ENCODE data around the gene ZXDC.
A peak's percentile ranks its signal among the peaks of the same experiment; 100 is the strongest.

ZXDC gene, protein sequence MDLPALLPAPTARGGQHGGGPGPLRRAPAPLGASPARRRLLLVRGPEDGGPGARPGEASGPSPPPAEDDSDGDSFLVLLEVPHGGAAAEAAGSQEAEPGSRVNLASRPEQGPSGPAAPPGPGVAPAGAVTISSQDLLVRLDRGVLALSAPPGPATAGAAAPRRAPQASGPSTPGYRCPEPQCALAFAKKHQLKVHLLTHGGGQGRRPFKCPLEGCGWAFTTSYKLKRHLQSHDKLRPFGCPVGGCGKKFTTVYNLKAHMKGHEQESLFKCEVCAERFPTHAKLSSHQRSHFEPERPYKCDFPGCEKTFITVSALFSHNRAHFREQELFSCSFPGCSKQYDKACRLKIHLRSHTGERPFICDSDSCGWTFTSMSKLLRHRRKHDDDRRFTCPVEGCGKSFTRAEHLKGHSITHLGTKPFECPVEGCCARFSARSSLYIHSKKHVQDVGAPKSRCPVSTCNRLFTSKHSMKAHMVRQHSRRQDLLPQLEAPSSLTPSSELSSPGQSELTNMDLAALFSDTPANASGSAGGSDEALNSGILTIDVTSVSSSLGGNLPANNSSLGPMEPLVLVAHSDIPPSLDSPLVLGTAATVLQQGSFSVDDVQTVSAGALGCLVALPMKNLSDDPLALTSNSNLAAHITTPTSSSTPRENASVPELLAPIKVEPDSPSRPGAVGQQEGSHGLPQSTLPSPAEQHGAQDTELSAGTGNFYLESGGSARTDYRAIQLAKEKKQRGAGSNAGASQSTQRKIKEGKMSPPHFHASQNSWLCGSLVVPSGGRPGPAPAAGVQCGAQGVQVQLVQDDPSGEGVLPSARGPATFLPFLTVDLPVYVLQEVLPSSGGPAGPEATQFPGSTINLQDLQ

DNA sequence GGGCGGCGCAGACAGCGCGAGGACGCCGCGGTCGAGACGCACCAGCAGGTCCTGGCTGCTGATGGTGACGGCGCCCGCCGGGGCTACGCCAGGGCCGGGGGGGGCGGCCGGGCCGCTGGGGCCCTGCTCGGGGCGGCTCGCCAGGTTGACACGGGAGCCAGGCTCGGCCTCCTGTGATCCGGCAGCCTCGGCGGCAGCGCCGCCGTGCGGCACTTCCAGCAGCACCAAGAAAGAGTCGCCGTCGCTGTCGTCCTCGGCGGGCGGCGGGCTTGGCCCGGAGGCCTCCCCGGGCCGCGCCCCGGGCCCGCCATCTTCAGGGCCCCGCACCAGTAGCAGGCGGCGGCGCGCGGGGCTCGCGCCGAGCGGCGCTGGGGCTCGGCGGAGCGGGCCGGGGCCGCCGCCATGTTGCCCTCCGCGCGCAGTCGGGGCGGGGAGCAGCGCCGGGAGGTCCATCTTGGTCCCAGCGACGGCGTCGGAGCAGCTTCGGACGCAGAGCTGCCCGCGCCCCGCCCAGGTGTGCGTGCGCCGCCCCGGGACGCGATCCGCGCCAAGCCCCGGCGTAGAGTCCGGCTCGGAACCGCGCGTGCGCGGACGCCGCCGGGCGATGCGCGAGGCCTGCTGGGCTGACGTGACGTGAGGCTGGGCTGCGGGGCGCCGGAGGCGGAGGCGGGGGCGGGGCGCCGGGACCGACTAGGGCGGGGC, at the start of gene ZXDC:
Gene ZXDC, minus strand, starts transcription at position 479 of the 702 bp plus-strand sequence. Its CDS starts 26 bp downstream, at position 453.
- peak; percentile 80 for DNase-seq

DNA sequence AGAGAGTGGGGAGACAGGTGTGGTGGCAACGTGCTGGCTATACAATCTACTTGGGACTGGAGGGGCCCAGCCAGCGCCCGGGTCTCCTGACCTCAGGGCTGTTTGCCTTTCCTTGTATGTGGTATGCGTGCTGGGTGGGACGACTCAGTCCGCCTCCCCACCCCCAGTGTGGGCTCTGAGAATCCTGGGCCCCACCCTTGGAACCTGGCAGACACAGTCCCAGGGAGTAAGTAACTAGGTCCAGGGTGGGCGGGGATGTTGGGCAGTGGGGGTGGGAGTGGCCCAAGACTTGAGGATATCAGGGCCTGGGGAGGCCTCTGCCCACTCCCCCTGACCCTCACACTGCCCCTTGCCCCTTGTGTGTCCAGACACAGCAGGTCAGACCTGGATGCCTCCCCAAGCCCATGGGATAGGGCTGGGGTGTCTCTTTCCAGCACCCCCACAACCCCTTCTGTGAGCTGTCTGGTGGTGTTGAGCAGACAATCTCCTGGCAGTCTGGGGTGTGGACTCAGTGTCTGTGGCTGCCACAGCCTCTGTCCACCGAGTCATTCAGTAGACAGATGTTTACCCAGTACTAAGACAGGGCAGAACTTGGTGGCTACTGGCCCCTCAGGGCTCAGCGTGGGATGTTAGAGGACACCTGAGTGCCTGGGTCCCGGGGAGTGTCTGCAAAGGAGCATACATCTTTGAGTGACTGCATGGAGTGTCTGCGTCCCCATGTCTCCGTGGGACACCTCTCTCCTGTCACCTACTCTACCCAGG, 49.6 kb upstream of the ZXDC start:
- no peak for DNase-seq

GRCh38 chr3:126524429-126524988, 48.8 kb upstream of the ZXDC start:
- no peak for DNase-seq

DNA sequence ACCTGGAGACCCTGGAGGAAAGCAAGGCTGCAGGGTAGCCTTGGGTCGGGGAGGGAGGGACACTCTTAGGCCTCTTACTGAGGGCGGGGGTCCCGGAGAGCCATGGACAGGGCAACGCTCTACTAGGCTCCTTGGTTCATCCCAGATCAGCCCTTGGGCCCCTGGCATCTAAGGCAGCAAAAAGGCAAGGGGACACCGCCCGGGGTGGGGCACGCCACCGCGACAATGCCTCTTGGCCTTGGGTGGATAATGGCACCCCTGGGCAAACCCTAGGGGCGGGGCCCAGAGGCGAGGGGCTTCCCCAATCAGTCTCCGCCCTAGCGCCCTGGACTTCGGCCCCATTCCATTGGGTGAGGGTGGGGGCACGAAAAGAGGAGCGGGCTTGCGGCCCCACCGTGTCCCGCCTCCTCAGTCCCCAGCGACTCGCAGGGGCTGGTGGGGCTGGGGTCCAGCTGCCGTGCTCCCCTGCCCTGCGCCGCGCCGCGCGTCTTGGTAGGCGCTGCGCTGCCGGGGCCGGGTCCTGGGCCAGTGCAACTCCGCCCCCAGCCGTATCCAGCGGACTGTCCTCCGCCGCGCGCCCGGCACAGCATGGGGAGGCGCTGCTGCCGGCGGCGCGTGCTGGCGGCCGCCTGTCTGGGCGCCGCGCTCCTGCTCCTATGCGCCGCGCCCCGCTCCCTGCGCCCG, 48.2 kb upstream of the ZXDC start, which contains the start of gene CHST13:
Gene CHST13, plus strand, starts transcription at position 411 of the 684 bp plus-strand sequence. Its CDS starts 178 bp downstream, at position 589.
- DNase-seq, result no peak

- no peak for DNase-seq
Measured at GRCh38 chr3:126522363-126522788, 46.7 kb upstream of the ZXDC start.

DNA sequence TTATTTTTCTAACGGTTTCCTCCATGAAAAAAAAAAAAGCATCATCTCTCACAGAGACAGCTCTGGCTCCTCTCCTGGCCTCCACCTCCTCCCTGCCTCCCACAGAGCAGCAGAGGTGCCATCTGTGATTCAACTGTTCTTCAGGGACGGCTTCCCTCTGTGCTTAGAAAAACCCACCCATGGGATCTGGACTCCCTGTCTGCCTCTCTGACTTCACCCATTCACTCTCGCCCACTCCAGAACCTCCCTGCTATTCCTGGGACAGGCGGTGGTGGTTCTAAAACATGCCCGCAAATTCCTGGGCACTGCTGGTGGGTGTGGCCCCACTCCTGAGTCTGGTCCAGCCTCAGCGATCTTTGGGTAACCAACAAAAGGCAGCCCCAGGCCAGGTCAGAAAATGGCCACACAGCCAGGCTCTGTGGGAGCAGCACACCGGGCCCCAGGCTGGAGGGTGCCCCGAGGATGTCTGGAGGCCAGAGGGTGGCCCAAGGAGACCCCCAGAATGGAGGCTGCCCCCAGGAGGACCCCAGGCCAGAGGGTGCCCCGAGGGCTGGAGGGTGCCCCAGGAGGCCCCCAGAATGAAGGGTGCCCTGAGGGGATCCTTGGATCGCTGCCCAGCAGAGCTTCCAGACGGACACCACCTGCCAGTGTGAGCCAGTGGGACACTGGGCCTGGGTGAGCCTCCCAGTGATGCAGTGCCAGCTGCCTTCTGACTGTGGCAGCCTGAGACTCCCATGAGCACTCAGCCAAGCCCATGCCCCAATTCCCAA, 45.6 kb upstream of the ZXDC start:
- DNase-seq, result no peak

GRCh38 chr3:126519506-126520455, 44.1 kb upstream of the ZXDC start:
- DNase-seq, result no peak

DNA sequence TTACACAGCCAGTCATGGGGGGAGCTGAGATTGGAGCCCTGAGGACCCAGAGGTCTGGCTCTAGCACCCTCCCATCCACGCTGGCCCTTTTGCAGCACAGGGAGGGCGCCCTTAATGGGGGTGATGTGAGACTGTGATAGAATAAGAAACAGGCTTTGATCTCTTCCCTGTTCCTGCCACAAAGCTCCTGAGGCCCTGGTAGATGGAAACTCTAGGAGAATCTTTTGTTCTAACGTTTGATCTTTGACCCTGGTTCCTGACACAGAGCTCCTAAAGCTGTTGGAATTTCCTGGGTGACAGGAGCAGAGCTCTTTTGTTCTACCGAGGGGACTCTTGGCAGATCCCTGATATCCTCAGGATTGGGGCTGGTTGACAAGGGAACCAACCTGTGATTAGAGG, 43.1 kb upstream of the ZXDC start:
- DNase-seq, result no peak

DNA sequence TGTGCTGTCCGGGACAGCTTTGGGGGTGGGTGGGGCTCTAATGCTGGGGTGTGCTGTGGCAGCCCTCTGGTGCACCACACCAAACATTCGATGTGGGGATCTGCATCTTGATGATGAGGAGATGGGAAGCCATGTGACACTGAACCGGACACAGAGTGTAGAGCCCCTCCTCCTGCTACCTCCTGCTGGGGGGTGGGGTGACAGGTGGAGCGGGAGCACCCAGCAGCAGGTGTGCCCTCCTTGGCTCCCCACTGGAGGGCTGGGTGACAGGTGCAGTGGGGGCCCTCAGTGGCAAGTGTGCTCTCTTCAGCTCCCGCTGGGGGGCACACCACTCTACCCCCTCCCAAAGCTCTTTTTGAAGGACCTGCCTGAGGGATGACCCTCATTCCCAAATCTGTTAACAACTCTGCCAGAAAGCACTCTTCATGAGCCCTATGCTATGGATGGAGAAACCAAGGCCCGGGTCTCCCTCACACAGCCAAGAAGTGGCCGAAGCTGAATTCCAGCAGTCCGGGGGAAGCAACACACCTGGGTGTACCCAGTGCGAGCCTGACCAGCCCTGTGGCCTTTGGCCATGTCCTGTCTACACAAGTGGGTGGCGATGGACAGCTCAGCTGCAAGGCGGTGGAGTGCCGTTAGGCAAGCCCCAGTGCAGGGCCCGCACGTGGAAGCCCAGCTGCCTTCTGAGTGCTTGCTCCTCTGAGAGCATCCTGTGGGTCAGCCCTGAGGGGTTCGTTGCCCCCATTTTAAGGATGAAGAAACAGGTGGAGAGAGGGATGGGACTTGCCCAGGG, 42.5 kb upstream of the ZXDC start:
- DNase-seq, result no peak

GRCh38 chr3:126517291-126517951, 41.7 kb upstream of the ZXDC start, which contains the start of gene UROC1:
UROC1 (minus strand) TSS chr3:126517773; CDS start chr3:126517719, 54 bp downstream.
- DNase-seq, result no peak

DNA sequence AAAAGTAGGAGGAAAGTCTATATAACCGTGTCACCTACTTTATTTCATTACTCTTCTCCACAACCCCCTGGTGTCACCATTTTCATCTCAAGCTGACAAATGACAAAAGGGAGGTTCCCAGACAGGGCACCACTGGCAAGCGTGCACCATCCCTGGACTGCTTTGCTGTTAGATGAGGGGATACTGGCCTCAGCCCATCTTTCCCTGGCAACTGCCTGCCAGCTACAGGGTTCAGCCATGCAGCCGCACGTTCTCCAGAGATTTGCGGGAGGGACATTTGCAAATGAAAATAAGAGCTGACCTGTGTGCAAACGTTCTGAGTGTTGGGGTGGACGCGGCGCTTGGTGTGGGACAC, 41.2 kb upstream of the ZXDC start:
- no peak for DNase-seq

DNA sequence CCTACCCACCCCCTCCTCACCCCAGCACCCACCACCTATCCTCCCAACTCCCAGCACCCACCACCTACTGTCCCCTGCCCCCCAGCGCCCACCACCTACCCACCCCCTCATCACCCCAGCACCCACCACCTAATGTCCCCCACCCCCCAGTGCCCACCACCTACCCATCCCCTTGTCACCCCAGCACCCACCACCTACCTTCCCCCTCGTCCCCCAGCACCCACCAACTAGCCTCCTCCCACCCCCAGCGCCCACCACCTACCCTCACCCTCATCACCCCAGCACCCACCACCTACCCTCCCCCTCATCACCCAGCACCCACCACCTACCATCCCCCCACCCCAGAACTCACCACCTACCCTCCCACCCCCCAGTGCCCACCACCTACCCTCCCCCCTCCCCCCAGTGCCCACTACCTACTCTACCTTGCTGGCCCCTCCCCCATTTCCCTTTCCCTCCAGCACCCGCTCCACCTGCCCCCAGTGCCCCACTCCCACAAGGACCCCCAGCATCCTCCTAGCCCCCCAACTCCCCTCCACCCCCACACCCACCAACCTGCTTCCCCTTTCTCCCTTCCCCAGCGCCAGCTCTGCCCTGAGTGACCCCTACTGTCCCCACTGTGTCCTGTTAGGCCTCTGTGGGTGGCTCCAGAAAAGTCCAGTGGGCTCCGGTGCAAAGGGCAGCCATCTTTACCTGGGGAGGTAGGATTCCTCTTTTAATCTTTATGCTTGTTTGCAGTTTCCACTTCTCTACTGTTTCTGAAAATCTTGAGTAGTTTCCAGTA, 40.7 kb upstream of the ZXDC start:
- DNase-seq, result no peak

- no peak for DNase-seq
Measured at GRCh38 chr3:126515066-126515706, 39.5 kb upstream of the ZXDC start.

DNA sequence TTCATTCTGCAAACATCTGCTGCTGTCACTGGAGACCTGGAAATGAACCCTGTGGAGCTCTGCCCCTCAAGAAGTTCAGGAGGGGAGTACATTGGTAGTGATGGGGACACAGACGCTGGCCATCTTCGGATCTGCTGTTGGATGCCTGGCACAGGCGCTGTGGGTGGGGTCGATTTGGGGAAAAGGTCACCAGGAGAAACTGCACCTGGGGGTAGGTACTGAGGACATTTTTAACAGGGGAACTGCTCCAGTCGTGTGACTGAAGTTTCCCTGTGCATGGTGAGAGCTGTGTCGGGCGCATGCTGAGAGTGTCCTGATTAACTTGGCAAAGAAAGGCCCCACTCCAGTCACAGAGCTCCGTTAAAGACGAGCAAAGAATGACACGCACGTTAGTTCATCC, 38.5 kb upstream of the ZXDC start:
- no peak for DNase-seq

- DNase-seq, result no peak
Measured at GRCh38 chr3:126512916-126513650, 37.4 kb upstream of the ZXDC start.

DNA sequence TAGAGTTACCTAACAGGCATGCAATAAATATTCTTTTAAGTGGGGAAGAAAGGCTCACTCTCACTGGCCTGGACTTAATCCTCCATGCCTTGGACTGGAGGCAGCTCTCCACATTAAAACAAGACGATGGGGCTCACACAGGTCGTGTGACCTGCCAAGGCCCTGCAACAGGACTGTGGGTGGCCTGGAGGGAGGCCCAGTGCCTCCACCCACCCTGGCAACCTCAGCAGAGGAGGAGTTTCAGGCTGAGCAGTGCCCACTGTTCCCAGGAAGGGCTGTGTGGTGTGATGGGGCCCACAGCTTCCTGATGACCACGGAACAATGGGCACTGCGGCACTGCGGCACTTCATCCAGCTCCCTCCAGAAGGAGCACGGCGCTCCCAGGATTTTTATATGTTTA, 36.3 kb upstream of the ZXDC start:
- no peak for DNase-seq

Data from GF-D8 (cell line).